AG08395 (cell line): Measurements from ENCODE around the gene DAO.
"Not testable (repeated sequence)": the region's sequence is repeated elsewhere in the genome, so short reads cannot be mapped to it uniquely, and the experiment has no call there.

ENCODE experiments used
- DNase-seq: peaks from one replicate; pipeline ENCODE4 v3.0.0; 2012; ENCODE audit warnings: mixed read lengths, low spot score

DAO gene

GRCh38 chr12:108879615-108880254, at the start of gene DAO:
Gene DAO (plus strand): TSS chr12:108880092. CDS start chr12:108885007, 4,915 bp downstream.
- no peak for DNase-seq

GRCh38 chr12:108831309-108831991, 48.4 kb upstream of the DAO start:
- no peak for DNase-seq

- no peak for DNase-seq
Measured at GRCh38 chr12:108832208-108832607, 47.7 kb upstream of the DAO start.

- DNase-seq, result peak; percentile 76
Measured at GRCh38 chr12:108832730-108833354, 47.0 kb upstream of the DAO start.

- peak; percentile 87 for DNase-seq
Measured at GRCh38 chr12:108833355-108833733, 46.5 kb upstream of the DAO start.

- DNase-seq, result peak; percentile 70
Measured at GRCh38 chr12:108833757-108834472, 46.0 kb upstream of the DAO start.

GRCh38 chr12:108835860-108836634, 43.8 kb upstream of the DAO start:
- no peak for DNase-seq

GRCh38 chr12:108837239-108837638, 42.7 kb upstream of the DAO start:
- DNase-seq, result no peak

- DNase-seq, result no peak
Measured at GRCh38 chr12:108837680-108838079, 42.2 kb upstream of the DAO start.

GRCh38 chr12:108838194-108839017, 41.5 kb upstream of the DAO start:
- peak; percentile 94 for DNase-seq

- peak; percentile 74 for DNase-seq
Measured at GRCh38 chr12:108839018-108839889, 40.6 kb upstream of the DAO start.

- DNase-seq, result no peak
Measured at GRCh38 chr12:108839890-108840230, 40.0 kb upstream of the DAO start.

- peak; percentile 63 for DNase-seq
Measured at GRCh38 chr12:108840605-108841332, 39.1 kb upstream of the DAO start.

- DNase-seq, result not testable (repeated sequence)
Measured at GRCh38 chr12:108841825-108842224, 38.1 kb upstream of the DAO start.

- DNase-seq, result no peak
Measured at GRCh38 chr12:108842361-108842760, 37.5 kb upstream of the DAO start.

GRCh38 chr12:108843187-108843586, 36.7 kb upstream of the DAO start:
- no peak for DNase-seq

GRCh38 chr12:108845696-108846095, 34.2 kb upstream of the DAO start:
- DNase-seq, result no peak

GRCh38 chr12:108846290-108846701, 33.6 kb upstream of the DAO start:
- peak; percentile 34 for DNase-seq

GRCh38 chr12:108847705-108848104, 32.2 kb upstream of the DAO start:
- no peak for DNase-seq
